Prostate gland (tissue), 2 donors: Measurements from ENCODE around the gene OLFML1.

Experiments
- POLR2A ChIP-seq: fragments of 450-650 bp; IDR thresholded peaks from one replicate; pipeline ENCODE4 v1.6.1; 2016; ENCODE audit warnings: antibody characterized with exemption, mild to moderate bottlenecking
- TF ChIP-seq, protein P1 (sequence below), 4 experiments: fragments of 200-600 bp in 2 of 4; fragments of 450-650 bp in 2 of 4; sonication (generic) in 2 of 4; IDR thresholded peaks; 1 replicate in 3 of 4; 2 replicates in 1 of 4; pipeline ENCODE4 v1.5.1; 2016 to 2019; ENCODE audit warnings: antibody characterized with exemption in 4 of 4, mild to moderate bottlenecking in 2 of 4, moderate library complexity in 2 of 4

DNA sequence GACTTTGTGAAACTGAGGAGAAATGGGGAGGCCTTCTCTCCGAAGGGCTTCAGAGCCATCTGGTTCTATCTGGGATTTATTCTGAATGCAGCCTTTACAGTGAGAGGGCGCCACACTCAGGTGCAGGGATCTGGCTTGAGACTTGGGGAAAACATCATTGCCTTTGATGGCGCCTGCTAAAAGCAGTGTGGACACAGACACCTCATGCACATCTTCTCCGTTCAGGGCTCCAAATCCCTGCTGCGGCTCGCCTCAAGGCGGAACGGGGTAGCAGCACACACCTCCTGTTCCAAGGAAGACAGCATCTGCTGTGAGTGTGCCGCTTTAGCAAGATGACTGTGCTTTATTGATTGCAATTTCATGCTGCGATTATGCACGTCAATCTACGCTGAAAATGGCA, 37.1 kb upstream of the OLFML1 start:
- TF ChIP-seq, protein P1, sequence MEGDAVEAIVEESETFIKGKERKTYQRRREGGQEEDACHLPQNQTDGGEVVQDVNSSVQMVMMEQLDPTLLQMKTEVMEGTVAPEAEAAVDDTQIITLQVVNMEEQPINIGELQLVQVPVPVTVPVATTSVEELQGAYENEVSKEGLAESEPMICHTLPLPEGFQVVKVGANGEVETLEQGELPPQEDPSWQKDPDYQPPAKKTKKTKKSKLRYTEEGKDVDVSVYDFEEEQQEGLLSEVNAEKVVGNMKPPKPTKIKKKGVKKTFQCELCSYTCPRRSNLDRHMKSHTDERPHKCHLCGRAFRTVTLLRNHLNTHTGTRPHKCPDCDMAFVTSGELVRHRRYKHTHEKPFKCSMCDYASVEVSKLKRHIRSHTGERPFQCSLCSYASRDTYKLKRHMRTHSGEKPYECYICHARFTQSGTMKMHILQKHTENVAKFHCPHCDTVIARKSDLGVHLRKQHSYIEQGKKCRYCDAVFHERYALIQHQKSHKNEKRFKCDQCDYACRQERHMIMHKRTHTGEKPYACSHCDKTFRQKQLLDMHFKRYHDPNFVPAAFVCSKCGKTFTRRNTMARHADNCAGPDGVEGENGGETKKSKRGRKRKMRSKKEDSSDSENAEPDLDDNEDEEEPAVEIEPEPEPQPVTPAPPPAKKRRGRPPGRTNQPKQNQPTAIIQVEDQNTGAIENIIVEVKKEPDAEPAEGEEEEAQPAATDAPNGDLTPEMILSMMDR (IDR thresholded peaks at IDR 0.05), result no peak
- TF ChIP-seq POLR2A, result no peak
